Subcutaneous abdominal adipose tissue (tissue), 5 donors: ENCODE data around the gene MTRF1.
A peak's percentile ranks its signal among the peaks of the same experiment; 100 is the strongest.

Source experiments
- H3K27ac ChIP-seq: one replicate; pipeline ENCODE4 v1.7.0; 2013; ENCODE audit warnings: low read depth, mild to moderate bottlenecking, inconsistent platforms, low read length, moderate library complexity
- H3K27me3 ChIP-seq, 5 donors: one replicate each; pipeline ENCODE4 v1.7.0; 2013; ENCODE audit warnings: low read length in 5 of 5, inconsistent platforms in 1 of 5; ENCODE audit not compliant: control insufficient read depth in 5 of 5, insufficient read depth in 4 of 5
- H3K36me3 ChIP-seq, 5 donors: one replicate each; pipeline ENCODE4 v1.7.0; 2013; ENCODE audit warnings: low read length in 5 of 5; ENCODE audit not compliant: control insufficient read depth in 5 of 5, insufficient read depth in 5 of 5
- H3K4me1 ChIP-seq, 5 donors: one replicate each; pipeline ENCODE4 v1.7.0; 2013; ENCODE audit warnings: low read length in 5 of 5, mild to moderate bottlenecking in 3 of 5, moderate library complexity in 1 of 5; ENCODE audit not compliant: control insufficient read depth in 5 of 5, insufficient read depth in 5 of 5
- H3K4me3 ChIP-seq, 5 donors: one replicate each; pipeline ENCODE4 v1.7.0; 2013; ENCODE audit warnings: low read length in 5 of 5, low read depth in 1 of 5
- H3K9ac ChIP-seq, 5 donors: one replicate each; pipeline ENCODE4 v1.7.0; 2013; ENCODE audit warnings: low read length in 5 of 5, mild to moderate bottlenecking in 4 of 5, moderate library complexity in 3 of 5
- H3K9me3 ChIP-seq, 5 donors: one replicate each; pipeline ENCODE4 v1.7.0; 2013; ENCODE audit warnings: low read length in 5 of 5; ENCODE audit not compliant: control insufficient read depth in 5 of 5
- donor health status: healthy.
- donor health status: healthy.
- donor health status: healthy.
- donor health status: healthy.
- donor health status: healthy.

The MTRF1 gene

DNA sequence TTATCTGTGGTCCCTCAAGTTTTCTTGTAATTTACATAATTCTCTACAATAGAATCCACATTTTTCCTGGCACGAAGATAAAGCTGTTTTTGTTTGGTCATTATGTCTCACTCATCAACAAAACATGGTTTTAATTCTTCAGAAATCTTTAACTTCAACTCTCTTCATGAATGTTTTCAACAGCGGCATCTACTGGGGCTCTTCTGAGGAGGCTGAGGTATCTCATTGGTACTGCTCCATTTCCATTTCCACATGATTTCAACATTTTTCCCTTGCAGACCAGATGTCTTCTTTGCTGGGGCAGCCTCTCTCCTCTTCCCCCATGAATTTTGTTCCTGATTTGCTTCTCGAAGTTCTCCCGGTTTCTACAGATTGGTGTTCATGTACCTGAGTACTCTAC, 63.2 kb downstream of the MTRF1 start:
- Histone ChIP-seq H3K9ac (no peak overlapping the region), H3K27me3 (no peaks in the 10 kb centered on the region), H3K36me3 (no peaks in the 10 kb centered on the region), H3K4me1 (no peaks in the 10 kb centered on the region), H3K9me3 (no peaks in the 10 kb centered on the region), H3K27ac (no peak overlapping the region), H3K4me3 (no peak overlapping the region)

DNA sequence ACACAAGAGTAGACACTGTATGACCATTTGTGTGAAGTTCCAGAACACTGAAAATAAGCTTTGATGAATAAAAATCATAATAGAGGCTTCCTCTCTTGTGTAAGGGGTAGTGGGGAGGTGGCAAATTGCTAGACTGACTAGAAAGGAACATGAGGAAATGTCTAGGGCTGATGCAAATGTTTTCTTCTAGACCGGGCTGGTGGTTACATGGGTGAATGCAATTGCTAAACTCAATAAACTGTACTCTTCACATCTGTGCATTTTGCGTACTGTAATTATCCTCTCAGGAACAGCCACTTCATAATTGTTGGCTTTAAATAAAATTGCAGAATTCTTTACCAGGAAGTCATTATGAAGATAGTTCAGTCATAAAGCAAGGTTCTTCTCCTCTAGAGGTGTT, 63.9 kb downstream of the MTRF1 start:
- no peak overlapping the region for H3K4me3 ChIP-seq
- no peaks in the 10 kb centered on the region for H3K27me3 ChIP-seq

GRCh38 chr13:41199079-41199478, 64.3 kb downstream of the MTRF1 start:
- no peak overlapping the region for H3K9ac ChIP-seq
- H3K27me3 ChIP-seq = no peaks in the 10 kb centered on the region
- H3K4me1 ChIP-seq = peaks cover 0 to 3% (median 0%) of the 10 kb centered on the region in 5 donors
- H3K9me3 ChIP-seq = no peaks in the 10 kb centered on the region
- H3K36me3 ChIP-seq = no peaks in the 10 kb centered on the region
- no peak overlapping the region for H3K27ac ChIP-seq
- no peak overlapping the region for H3K4me3 ChIP-seq

More for the DNA sequence above, 63.9 kb downstream of the MTRF1 start:
- H3K9me3 ChIP-seq = no peaks in the 10 kb centered on the region
- no peaks in the 10 kb centered on the region for H3K36me3 ChIP-seq
- peaks cover 0 to 2% (median 0%) of the 10 kb centered on the region in 5 donors for H3K4me1 ChIP-seq
- no peak overlapping the region for H3K27ac ChIP-seq
- H3K9ac ChIP-seq = no peak overlapping the region

- Histone ChIP-seq H3K4me1 (peaks cover 2 to 24% (median 17%) of the 10 kb centered on the region in 5 donors), H3K9me3 (no peaks in the 10 kb centered on the region), H3K27ac (no peak overlapping the region)
Observed at GRCh38 chr13:41196620-41197019, 66.8 kb downstream of the MTRF1 start.

GRCh38 chr13:41196011-41196410, 67.4 kb downstream of the MTRF1 start:
- Histone ChIP-seq H3K27ac (no peak overlapping the region), H3K4me3 (no peak overlapping the region), H3K4me1 (peaks cover 2 to 27% (median 19%) of the 10 kb centered on the region in 5 donors), H3K27me3 (no peaks in the 10 kb centered on the region), H3K9me3 (no peaks in the 10 kb centered on the region), H3K9ac (no peak overlapping the region), H3K36me3 (no peaks in the 10 kb centered on the region)

More at GRCh38 chr13:41196620-41197019, 66.8 kb downstream of the MTRF1 start:
- Histone ChIP-seq H3K9ac (no peak overlapping the region), H3K36me3 (no peaks in the 10 kb centered on the region), H3K27me3 (no peaks in the 10 kb centered on the region), H3K4me3 (no peak overlapping the region)

DNA sequence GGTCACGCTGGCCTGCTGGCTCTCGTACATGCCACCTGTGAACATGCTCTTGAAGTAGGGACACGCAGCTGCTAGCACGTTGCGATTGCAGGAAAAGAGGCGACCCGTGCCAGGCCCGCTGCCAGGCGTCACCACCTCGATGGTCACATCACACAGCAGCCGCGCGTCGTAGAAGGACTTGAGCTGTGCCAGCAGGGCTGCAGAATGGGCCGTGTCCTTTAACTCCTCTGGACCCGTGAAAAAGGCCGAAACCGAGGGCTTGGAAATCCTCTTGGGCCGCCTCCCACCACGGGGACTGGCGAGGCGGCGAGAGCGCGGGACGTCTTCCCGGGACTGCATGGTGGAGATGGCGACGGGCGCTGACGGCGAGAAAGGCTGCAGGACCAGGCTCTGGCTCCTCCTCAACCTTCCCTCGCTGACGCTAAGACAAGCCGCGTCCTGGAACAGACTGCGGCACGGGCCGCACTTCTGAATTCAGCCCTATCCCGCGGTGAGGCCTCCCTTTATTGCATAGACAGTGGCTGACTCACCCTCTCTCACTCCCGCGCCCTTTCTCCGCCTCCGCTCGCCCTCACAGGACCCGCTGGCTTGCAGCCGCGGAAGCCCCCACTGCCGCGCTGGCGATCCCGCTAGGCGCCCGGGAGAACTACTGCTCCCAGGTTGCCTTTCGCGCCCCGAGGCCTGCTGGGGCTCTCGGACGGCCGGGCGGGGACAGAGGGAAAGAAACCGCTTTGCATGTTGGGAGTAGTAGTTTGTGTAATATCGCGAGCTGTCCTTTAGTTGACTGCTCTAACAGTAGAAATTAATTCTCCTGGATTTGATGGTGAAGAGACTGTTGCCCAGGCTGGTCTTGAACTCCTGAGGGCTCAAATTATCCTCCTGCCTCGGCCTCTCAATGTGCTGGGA, 69.2 kb downstream of the MTRF1 start, which contains the start of gene KBTBD7:
KBTBD7 (minus strand) TSS at position 651 of the 906 bp plus-strand sequence; CDS start at position 339, 312 bp downstream.
- peak within 1 kb of the TSS; percentile 67 to 91 (median 88) for H3K4me3 ChIP-seq
- H3K36me3 ChIP-seq = no peaks in the 10 kb centered on the region
- no peaks in the 10 kb centered on the region for H3K9me3 ChIP-seq
- H3K4me1 ChIP-seq = peaks cover 2 to 27% (median 22%) of the 10 kb centered on the region in 5 donors
- peak within 1 kb of the TSS; percentile 67 for H3K27ac ChIP-seq
- H3K9ac ChIP-seq = peak within 1 kb of the TSS; percentile 56 to 95 (median 84)
- H3K27me3 ChIP-seq = no peaks in the 10 kb centered on the region

GRCh38 chr13:41193469-41193868, 69.9 kb downstream of the MTRF1 start:
- Histone ChIP-seq H3K9ac (no peak overlapping the region), H3K4me3 (peak overlapping the region; percentile 67 to 91 (median 88)), H3K27ac (no peak overlapping the region), H3K4me1 (peaks cover 2 to 27% (median 22%) of the 10 kb centered on the region in 5 donors), H3K36me3 (no peaks in the 10 kb centered on the region), H3K9me3 (no peaks in the 10 kb centered on the region), H3K27me3 (no peaks in the 10 kb centered on the region)

DNA sequence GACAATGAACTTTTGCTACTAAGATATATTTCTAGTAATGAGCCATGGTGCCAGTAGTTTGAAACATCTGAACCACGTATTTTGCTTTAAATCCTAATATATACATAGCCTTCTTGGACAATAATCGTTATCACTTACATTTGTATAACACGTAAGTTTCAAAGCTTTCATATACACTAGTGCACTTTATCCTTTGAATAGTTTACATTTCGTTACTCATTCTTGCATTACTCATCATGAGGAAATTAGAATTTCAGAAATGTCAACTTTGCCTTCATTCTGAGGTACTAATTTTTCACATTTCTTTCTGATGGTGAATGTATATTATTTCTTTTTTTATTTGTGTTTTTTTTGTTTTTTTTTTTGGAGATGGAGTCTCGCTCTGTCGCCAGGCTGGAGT, 74.8 kb downstream of the MTRF1 start:
- no peak overlapping the region for H3K27ac ChIP-seq
- no peak overlapping the region for H3K9ac ChIP-seq
- peaks cover 2 to 20% (median 14%) of the 10 kb centered on the region in 5 donors for H3K4me1 ChIP-seq
- no peaks in the 10 kb centered on the region for H3K27me3 ChIP-seq
- no peaks in the 10 kb centered on the region for H3K36me3 ChIP-seq
- H3K9me3 ChIP-seq = no peaks in the 10 kb centered on the region
- H3K4me3 ChIP-seq = no peak overlapping the region

DNA sequence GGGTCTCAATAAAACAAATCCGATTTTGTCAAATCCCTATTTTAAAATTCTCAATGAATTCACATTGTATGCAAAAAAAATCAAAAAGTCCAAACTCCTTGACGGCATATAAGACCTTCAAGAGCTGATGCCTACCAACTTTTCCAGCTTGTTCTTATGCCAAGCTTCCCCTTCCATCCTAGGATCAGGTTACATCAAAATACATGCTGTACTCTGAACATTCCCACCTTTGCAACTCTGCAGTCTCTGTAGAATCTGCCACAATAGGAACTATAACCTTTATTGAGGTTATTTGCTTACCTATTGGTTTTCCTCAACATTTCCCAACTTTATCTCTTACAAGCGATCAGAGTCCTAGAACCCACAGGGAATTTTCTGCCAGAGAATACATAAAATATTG, 76.9 kb downstream of the MTRF1 start:
- H3K9ac ChIP-seq = no peak overlapping the region
- peaks cover 0 to 6% (median 0%) of the 10 kb centered on the region in 5 donors for H3K4me1 ChIP-seq
- no peak overlapping the region for H3K27ac ChIP-seq
- no peaks in the 10 kb centered on the region for H3K9me3 ChIP-seq
- no peaks in the 10 kb centered on the region for H3K27me3 ChIP-seq
- H3K36me3 ChIP-seq = no peaks in the 10 kb centered on the region
- no peak overlapping the region for H3K4me3 ChIP-seq

GRCh38 chr13:41182231-41182630, 81.1 kb downstream of the MTRF1 start:
- Histone ChIP-seq H3K4me1 (no peaks in the 10 kb centered on the region), H3K27ac (no peak overlapping the region), H3K36me3 (no peaks in the 10 kb centered on the region), H3K4me3 (no peak overlapping the region), H3K9me3 (no peaks in the 10 kb centered on the region), H3K27me3 (no peaks in the 10 kb centered on the region), H3K9ac (no peak overlapping the region)
